Nephron progenitor cell (in vitro differentiated cells): ENCODE results near the gene SLCO3A1.

Experiments
- DNase-seq: peaks from one replicate; pipeline ENCODE4 v3.0.0; 2021
- H3K27ac Mint-ChIP-seq: 2 replicates; pipeline ENCODE4 v1.8.0; 2021; ENCODE audit warnings: mild to moderate bottlenecking, moderate library complexity, mixed read lengths
- H3K27me3 Mint-ChIP-seq: 2 replicates; pipeline ENCODE4 v1.8.0; 2021; ENCODE audit warnings: mild to moderate bottlenecking, low read depth, mixed read lengths; ENCODE audit not compliant: poor library complexity
- H3K36me3 Mint-ChIP-seq: 2 replicates; pipeline ENCODE4 v1.8.0; 2021; ENCODE audit warnings: low read depth, mixed read lengths
- H3K4me1 Mint-ChIP-seq: 2 replicates; pipeline ENCODE4 v1.8.0; 2021; ENCODE audit warnings: mixed read lengths
- H3K4me3 Mint-ChIP-seq: 2 replicates; pipeline ENCODE4 v1.8.0; 2021; ENCODE audit warnings: mild to moderate bottlenecking, moderate library complexity, mixed read lengths
- H3K9me3 Mint-ChIP-seq: 2 replicates; pipeline ENCODE4 v1.8.0; 2021; ENCODE audit warnings: mild to moderate bottlenecking, moderate library complexity, mixed read lengths
- TF ChIP-seq, protein P1 (sequence below): fragments of 200-600 bp; sonication (generic); IDR thresholded peaks from 2 replicates; pipeline ENCODE4 v1.5.0; 2021; ENCODE audit warnings: antibody characterized with exemption

Gene SLCO3A1

DNA sequence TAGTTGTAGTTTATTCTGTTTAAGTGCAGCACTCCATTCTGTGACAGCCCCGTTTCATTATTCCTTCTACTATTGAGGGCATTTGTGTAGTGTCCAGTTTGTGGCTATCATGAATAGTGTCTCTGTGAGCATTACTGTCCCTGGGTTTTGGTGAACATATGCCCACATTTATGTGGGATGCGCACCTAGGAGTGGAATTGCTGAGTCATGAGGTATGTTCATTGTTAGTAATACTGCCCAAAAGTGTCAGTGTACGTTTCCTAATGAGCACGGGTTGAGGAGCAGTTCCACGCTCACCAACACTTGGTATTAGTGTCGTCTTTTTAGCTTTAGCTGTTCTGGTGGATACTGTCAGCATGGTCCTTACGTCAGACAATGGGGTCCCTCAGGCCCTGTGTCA lies 131.8 kb downstream of the SLCO3A1 start:
- Mint-ChIP-seq H3K9me3 (no peaks in the 10 kb centered on the region), H3K4me1 (peaks cover 57% of the 10 kb centered on the region), H3K4me3 (no peak overlapping the region), H3K27me3 (peaks cover 14% of the 10 kb centered on the region), H3K27ac (no peak overlapping the region), H3K36me3 (no peaks in the 10 kb centered on the region)
- no peak for DNase-seq
- TF ChIP-seq, protein P1, sequence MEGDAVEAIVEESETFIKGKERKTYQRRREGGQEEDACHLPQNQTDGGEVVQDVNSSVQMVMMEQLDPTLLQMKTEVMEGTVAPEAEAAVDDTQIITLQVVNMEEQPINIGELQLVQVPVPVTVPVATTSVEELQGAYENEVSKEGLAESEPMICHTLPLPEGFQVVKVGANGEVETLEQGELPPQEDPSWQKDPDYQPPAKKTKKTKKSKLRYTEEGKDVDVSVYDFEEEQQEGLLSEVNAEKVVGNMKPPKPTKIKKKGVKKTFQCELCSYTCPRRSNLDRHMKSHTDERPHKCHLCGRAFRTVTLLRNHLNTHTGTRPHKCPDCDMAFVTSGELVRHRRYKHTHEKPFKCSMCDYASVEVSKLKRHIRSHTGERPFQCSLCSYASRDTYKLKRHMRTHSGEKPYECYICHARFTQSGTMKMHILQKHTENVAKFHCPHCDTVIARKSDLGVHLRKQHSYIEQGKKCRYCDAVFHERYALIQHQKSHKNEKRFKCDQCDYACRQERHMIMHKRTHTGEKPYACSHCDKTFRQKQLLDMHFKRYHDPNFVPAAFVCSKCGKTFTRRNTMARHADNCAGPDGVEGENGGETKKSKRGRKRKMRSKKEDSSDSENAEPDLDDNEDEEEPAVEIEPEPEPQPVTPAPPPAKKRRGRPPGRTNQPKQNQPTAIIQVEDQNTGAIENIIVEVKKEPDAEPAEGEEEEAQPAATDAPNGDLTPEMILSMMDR = no peak

DNA sequence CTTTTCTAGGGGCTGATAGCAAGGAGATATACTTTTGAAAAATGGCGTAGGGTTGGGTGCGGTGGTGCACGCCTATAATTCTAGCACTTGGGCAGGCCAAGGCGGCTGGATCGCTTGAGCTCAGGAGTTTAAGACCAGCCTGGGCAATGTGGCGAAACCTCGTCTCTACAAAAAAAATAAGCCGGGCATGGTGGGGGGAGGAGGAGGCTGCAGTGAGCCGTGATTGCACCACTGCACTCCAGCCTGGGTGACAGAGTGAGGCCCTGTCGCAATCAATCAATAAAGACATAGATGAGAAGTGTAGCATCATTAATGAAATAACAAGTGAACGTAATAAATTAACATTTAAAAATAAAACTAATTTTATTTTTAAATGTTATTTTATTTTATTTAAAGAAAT lies 134.6 kb downstream of the SLCO3A1 start:
- H3K27me3 Mint-ChIP-seq = peaks cover 10% of the 10 kb centered on the region
- peak overlapping the region; percentile 41 for H3K27ac Mint-ChIP-seq
- no peaks in the 10 kb centered on the region for H3K36me3 Mint-ChIP-seq
- no peaks in the 10 kb centered on the region for H3K9me3 Mint-ChIP-seq
- H3K4me1 Mint-ChIP-seq = peaks cover 45% of the 10 kb centered on the region
- TF ChIP-seq, protein P1 = no peak
- no peak overlapping the region for H3K4me3 Mint-ChIP-seq
- no peak for DNase-seq

DNA sequence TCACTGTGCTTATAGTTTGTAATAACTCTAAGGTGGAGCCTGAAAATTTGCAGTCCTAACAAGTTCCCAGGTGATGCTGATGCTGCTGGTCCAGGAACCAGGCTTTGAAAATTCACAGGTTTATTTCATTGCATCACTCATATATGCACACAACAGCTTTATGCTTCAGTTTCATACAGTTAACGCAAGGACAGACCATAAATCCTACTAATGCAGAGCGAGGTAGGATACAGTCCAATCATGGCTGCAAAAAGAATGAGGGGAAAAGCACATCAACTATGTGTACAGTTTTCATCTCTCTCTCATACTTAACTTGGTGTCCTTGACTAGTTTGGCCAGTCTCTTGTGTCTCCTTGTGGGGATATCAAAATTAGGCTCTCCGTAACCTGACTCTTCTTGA lies 135.1 kb downstream of the SLCO3A1 start:
- no peak overlapping the region for H3K27ac Mint-ChIP-seq
- no peak overlapping the region for H3K4me3 Mint-ChIP-seq
- H3K36me3 Mint-ChIP-seq = no peaks in the 10 kb centered on the region

DNA sequence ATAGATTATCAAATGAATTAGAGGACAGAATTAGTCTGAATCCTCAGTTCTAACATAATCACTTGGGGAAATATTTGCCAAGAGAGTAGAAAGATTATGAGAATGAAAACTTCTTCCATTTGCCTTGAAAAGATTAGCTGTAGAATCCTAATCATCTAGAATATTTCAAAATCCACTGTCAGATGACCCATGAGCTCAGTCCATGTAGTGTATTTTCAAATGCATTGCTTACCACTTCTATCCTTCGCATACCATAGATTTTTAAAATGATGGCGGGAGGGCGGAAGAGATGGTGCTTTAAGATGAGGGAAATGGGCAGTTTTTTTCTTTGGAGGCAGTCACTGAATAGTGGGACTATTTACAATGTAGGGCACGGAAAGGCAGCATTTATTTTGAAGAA lies 136.3 kb downstream of the SLCO3A1 start:
- Mint-ChIP-seq H3K4me1 (peaks cover 28% of the 10 kb centered on the region), H3K4me3 (no peak overlapping the region), H3K27ac (no peak overlapping the region), H3K27me3 (peaks cover 10% of the 10 kb centered on the region), H3K9me3 (no peaks in the 10 kb centered on the region), H3K36me3 (no peaks in the 10 kb centered on the region)
- DNase-seq = no peak
- TF ChIP-seq, protein P1 = no peak

More for the DNA sequence above, 135.1 kb downstream of the SLCO3A1 start:
- Mint-ChIP-seq H3K4me1 (peaks cover 39% of the 10 kb centered on the region), H3K9me3 (no peaks in the 10 kb centered on the region), H3K27me3 (peaks cover 10% of the 10 kb centered on the region)
- TF ChIP-seq, protein P1 = no peak
- no peak for DNase-seq

DNA sequence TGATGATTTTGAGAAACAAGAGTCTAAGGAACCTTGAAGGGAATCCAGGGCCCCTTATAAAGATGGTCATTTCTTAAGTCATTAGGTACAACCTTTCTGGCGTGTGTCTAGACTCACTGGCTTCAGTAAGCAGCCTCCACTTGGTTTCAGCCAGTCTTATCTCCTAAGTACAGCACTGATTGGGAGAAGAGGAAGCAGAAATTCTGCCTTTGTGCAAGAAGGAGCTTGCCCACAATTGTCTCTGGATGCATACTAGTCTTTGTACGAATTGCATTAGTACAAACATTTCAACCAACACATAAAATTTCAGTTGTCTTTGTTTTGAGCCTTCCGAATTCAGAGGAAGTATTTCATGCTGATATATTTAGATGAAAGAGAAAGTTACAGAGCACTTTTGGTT lies 139.4 kb downstream of the SLCO3A1 start:
- H3K27me3 Mint-ChIP-seq = peaks cover 5% of the 10 kb centered on the region
- peaks cover 13% of the 10 kb centered on the region for H3K9me3 Mint-ChIP-seq
- TF ChIP-seq, protein P1 = no peak
- H3K36me3 Mint-ChIP-seq = no peaks in the 10 kb centered on the region
- no peak for DNase-seq
- no peak overlapping the region for H3K27ac Mint-ChIP-seq
- peaks cover 12% of the 10 kb centered on the region for H3K4me1 Mint-ChIP-seq
- H3K4me3 Mint-ChIP-seq = no peak overlapping the region

DNA sequence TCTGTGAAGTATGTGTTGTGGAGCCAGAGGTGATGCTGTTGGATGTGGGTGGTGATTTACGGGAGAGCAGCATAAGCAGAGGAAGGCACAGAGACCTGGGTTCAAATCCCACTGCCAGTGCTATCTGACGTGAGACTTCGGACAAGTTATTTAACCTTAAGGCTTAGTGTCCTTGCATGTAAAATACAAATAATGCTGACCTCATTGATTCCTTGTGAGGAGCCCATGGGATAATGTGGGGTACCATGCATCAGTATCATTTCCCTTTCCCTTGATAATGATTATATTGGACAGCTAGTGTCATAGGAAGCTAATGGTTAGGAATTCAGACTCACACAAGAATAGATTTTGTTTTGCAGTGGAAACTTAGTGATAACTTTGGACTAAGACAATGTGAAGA lies 141.6 kb downstream of the SLCO3A1 start:
- no peak for DNase-seq
- peaks cover 5% of the 10 kb centered on the region for H3K27me3 Mint-ChIP-seq
- H3K9me3 Mint-ChIP-seq = peaks cover 20% of the 10 kb centered on the region
- TF ChIP-seq, protein P1 = no peak
- no peaks in the 10 kb centered on the region for H3K36me3 Mint-ChIP-seq
- no peaks in the 10 kb centered on the region for H3K4me1 Mint-ChIP-seq
- no peak overlapping the region for H3K4me3 Mint-ChIP-seq
- H3K27ac Mint-ChIP-seq = no peak overlapping the region
